GM12873 (cell line): Measurements from ENCODE around the gene DNAJA2.

Source experiments
- CTCF ChIP-seq: IDR thresholded peaks from 2 replicates; pipeline ENCODE4 v1.5.1; 2012; ENCODE audit warnings: low read depth, mild to moderate bottlenecking, moderate library complexity, low read length, control low read depth; ENCODE audit not compliant: insufficient read depth; ENCODE audit errors: missing control alignments

The DNAJA2 gene

DNA sequence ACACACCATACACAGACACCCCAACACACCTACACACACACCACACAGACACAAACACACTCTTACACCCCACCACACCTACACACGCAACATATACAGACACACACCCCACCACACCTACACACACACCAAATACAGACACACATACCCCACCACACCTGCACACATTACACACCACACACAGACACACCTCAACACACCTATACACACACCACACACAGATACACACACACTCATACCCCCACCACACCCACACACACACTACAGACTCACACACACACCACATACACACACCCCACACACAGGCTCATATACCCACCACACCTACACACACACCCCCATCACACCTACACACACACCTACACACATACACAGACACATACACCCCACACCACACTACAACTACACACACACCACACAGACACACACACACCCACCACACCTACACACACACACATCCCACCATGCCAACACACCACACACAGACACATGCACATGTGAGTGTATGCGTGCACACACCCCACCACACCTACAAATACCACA is 57.9 kb downstream of the DNAJA2 start:
- no peak for TF ChIP-seq CTCF

GRCh38 chr16:46914556-46915201 is 58.8 kb downstream of the DNAJA2 start:
- no peak for TF ChIP-seq CTCF

- TF ChIP-seq CTCF: no peak
These were observed 61.8 kb downstream of the DNAJA2 start for GRCh38 chr16:46911650-46912049.

DNA sequence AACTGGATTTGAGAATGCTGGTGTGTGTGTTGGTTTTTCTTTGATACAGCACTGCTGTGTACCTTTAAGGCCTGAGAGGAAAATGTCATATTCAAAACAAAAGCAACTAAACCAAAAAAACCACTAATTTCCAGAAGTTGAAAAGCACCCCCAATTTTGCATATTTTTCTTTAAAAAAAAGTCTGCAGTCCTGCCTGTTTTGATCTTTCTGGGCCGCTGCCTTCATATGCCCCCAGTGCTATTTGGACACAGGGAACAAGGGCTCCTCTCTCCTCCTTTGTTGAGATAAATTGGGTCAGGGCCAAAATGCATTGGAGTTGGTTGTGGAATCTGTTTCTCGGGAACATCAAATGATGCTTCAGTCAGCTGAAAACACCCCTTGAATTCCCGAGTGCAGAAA is 62.4 kb downstream of the DNAJA2 start:
- TF ChIP-seq CTCF: no peak

GRCh38 chr16:46908540-46909372 is 64.7 kb downstream of the DNAJA2 start:
- peak; percentile 70 for TF ChIP-seq CTCF

- TF ChIP-seq CTCF: no peak
These were observed 66.3 kb downstream of the DNAJA2 start for GRCh38 chr16:46907061-46907774.

GRCh38 chr16:46906360-46907060 is 67.0 kb downstream of the DNAJA2 start:
- no peak for TF ChIP-seq CTCF
